HL-60 (cell line): Measurements from ENCODE around the gene MIPOL1.
A peak's percentile ranks its signal among the peaks of the same experiment; 100 is the strongest.

Experiments
- CTCF ChIP-seq: IDR thresholded peaks from one replicate; pipeline ENCODE4 v1.5.1; 2011; ENCODE audit warnings: low read length, control low read depth, inconsistent platforms; ENCODE audit not compliant: insufficient read depth
- GABPA ChIP-seq: IDR thresholded peaks from 2 replicates; pipeline ENCODE4 v1.6.1; 2012; ENCODE audit warnings: low read depth
- POLR2AphosphoS5 ChIP-seq: IDR thresholded peaks from 2 replicates; pipeline ENCODE4 v1.6.1; 2012; ENCODE audit warnings: low read depth
- REST ChIP-seq: IDR thresholded peaks from 2 replicates; pipeline ENCODE4 v1.6.1; 2012; ENCODE audit warnings: low read depth; ENCODE audit not compliant: insufficient replicate concordance
- SPI1 ChIP-seq: IDR thresholded peaks from 2 replicates; pipeline ENCODE4 v1.6.1; 2012; ENCODE audit warnings: low read depth, mild to moderate bottlenecking, borderline replicate concordance

GRCh38 chr14:37150414-37150813 lies 47.3 kb upstream of the MIPOL1 start:
- peak; percentile 58 for TF ChIP-seq CTCF
- TF ChIP-seq POLR2AphosphoS5: no peak
- no peak for TF ChIP-seq GABPA
- TF ChIP-seq REST: no peak
- TF ChIP-seq SPI1: no peak
